ENCODE data around the gene CDCP1.

The CDCP1 gene

GRCh38 chr3:45106874-45107273 is 39.3 kb downstream of the CDCP1 start:
- DNase-seq: no peak

DNA sequence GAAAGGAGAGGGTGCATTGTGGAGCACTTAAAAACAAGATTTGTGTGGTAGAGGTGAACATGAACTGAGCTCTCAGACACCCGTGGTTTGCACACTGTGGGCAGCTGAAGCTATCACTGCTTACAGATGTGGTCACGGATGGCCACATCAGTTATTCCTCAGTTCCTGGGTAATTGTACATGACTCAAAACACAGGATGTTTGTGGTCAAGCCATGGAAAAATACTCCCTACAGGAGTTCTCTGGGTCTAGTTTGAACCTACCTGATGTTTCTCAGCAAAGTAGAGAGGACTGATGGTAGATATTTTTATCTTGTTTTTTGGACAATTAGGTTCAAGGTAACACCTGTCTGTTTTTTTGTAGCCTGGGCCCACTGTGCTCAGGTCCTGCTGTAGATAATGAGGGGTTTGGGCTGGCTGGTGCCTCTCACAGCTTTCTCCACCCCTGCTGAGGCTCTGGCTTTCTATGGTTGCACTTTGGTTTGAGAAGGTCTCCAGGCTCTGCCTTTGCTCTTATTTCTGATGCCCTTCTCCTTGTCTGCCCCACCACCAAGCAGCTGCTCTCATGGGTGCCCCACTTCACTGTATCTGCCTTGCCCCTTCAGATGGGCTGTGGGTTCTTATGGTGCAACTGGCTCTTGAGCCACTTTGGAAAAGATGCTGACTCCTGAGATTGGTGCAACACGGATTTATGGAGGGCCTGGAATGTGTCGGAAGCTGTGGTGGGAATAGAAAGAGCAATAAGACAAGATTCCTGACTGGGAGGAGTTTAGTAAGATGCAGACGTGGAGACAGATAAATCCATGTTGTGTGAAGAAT is 40.1 kb downstream of the CDCP1 start:
- DNase-seq: peak; percentile 38

GRCh38 chr3:45104715-45105711 is 41.2 kb downstream of the CDCP1 start:
- no peak for DNase-seq

DNA sequence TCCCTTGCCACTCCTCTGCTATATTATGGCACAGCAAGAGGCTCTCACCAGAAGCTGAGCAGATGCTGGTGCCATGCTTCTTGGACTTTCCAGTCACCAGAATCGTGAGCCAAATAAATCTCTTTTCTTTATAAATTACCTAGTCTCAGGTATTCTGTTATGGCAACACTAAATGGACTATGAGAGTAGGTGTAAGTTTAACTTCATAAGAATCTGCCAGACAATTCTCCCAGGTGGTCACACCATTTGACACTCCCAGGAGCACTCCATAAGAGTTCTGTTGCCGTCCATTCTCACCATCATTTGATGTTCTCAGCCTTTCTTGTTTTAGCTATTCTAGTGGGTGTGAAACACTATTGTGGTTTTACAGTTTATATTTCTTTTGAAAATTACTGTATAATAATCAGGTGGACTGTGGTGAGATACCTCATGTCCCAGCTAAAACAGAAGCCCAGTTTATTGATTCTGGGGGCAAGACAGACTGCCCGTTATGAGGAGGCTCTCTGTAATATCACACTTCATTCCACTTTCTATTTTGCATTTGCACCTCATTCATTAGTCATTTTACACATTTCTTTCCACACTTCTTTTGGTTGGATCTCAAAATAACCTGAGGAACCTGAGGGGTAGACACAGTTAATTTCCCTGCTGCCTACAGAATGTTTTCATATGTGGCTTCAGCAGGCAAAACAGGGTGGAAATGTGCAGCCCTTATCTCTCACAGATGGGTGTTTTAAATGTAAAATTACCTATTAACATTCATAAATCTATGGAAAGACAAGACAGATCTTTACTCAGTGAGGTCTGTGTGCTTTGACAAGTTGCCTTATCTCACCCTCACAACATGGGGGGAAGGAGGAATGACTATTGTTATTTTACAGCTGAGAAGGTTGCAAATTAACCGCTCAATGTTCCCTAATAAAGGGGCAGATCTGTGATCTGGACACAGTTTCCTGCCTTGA is 42.1 kb downstream of the CDCP1 start:
- DNase-seq: no peak

DNA sequence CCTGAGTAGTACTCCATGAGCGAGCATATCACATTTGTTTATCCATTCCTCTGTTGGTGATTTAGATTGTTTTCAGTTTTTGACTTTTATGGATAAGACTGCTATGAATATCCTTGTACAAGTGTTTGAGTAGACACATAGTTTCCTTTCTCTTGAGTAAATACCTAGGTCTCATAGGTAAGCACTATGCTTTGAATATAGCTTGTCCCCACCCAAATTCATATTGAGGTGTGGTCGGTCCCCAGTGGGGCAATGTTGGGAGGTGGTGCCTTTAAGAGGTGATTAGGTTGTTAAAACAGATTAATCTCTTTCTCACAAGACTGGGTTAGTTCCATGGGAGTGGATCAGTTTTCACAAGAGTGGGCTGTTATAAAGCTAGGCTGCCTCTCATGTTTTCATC is 42.8 kb downstream of the CDCP1 start:
- DNase-seq: no peak

DNA sequence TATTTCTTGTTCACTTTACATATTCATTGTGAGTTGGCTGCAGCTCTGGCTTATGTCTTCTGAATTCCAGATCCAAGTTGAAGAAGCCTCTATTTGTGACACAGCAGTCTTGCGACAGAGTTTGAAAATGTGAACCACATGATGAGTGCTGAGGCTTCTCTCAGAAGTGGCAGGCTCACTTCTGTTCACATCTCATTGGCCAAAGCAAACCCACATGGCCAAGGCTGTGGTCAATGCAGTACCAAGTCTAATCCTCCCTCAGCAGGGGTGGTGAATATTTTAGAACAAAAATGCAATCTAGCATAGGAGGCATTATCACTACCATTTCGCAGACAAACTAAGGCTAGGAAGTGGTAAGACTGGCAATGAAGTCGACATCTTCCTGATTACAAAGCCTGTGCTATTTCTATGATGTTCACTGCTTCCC is 45.2 kb downstream of the CDCP1 start:
- no peak for DNase-seq

DNA sequence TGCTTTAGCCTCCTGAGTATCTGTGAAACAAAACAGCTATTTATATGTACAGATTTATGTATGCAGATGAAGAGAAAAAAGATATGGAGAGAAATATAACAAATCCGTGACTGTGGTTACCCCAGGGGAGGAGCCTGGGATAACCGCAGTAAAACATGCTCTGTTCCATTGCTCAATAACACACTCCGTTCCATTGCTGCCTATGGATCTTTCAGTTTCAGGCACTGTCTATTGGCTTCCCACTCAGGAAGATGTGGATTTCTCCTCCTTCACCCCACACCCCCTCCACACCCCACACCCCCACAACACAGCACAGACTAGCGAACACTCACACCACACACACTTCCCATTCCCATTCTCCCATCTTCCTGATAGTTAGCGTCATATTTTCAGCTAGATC is 47.9 kb downstream of the CDCP1 start:
- no peak for DNase-seq

DNA sequence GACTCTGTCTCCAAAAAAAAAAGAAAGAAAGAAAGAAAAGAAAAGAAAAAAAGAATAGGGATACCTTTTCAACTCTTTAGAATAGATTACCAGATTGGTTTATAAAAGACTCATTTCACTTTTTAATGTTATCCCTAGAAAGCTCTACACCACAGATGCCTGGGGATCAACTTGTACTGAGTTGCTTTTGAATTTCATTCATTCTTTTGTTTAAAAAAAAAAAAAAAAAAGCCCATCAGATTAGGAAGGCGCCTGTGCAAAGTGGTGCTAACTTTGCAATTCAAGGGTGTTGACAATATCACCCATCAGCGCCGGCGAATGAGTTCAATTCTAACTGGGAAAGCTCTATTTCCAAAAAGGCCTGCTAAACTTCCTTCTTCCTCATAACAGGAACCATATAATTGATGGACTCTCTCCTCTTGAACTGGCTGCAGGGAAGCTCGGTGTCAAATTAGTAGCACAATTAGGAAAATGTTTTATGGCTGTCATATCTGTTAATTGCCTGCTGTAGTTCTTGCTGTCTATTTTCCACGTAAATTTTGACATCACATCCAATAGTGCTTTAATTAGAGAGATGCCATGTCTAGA is 48.8 kb downstream of the CDCP1 start:
- no peak for DNase-seq

GRCh38 chr3:45095916-45096526 is 50.2 kb downstream of the CDCP1 start:
- DNase-seq: no peak

- no peak for DNase-seq
Observed at GRCh38 chr3:45093176-45093575, 53.0 kb downstream of the CDCP1 start.

DNA sequence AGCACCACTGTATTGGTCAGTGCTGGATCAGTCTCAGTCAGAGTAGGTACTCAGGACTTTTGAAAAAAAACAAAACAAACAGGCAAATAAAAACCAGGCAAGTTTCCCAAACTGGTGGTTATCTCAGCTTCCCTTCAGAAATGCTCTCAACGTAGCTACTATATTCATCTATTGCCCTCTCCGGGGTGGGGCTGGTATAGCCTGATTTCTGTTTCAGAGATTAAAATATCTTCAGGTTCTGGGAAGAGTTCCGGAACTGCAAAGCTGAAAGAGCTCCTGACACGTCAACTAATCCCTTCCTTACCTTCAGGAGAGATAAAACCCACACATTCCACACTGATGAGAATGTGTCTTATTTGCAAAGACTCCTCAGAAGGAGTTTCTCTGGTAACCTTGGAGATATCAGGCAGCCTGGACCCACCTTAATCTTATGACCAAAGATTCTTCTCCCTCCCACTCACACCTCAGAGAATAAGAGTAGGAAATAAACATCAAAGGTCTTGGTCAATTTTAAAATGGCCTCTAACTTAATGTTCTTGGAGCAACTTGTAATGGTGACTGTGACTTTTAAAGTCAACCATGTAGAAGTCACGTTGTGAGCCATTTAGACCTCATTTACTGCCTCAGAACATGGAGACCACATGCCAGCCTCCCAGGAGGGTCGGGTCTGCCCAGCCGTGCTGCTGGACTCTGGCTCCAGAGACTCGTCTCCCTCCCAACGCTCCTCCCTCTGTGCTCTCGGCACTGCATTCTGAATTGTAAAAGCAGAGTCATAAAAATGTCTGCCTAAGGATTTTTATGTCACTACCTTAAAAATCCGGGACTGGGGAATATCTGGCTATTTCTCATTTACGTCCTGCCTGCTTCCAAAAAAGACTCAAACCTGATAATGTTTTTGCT is 53.8 kb downstream of the CDCP1 start:
- no peak for DNase-seq

DNA sequence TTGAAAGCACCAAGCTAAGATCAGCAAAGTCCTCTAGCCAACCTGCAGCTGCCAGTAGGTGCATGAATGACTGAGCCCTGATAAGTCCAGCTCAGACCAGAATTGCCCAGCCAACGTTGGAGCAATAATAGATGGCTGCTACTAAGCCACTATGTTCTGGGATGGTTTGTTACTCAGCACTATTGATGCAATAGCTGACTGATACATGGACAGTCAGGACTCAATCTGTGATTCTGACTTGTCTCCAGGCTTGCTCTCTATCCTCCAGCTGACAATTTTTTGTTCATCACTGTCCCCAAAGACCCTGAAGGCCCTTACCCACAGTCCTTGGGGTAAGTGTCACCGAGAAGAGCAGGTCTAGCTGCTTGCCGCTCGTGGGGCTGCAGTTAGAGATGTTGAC is 55.3 kb downstream of the CDCP1 start:
- DNase-seq: no peak

DNA sequence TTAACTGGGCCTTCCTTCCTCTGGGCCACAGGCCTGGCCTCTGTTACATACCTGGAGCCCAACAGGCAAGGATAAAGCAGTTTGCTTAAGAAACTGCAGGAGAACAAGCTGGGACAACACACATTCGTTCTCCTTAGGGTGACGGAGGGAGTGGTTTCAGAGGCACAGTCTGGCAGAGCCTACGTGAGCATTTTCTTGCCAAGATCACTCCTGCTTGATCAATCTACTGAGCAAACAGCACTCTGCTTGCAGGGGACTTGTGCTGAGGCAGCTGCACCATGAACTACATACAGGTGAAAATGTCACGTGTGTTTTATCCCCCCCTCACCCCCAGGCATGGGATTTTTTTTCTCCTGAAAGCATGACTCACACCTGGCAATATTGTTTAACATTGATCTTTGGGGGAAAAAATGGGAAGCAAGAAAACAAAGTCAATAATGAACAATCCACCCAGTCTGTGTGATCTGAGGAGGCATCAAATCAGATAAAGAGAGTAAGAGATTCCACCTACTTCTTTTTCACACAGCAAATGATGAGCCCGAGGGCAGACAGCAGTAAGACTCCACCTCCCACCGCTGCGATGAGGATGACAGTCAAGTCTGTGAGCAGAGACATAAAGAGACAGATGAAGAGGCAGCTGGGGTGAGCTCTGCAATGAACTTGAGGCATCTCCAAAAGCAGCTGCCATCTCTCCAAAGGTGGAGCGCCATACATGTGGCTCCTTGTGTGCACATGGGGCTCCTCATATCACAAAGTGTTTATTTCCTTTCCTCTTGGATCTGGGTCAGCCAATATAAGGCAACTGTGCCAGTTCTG is 57.4 kb downstream of the CDCP1 start:
- no peak for DNase-seq

GRCh38 chr3:45087155-45087554 is 59.0 kb downstream of the CDCP1 start:
- DNase-seq: no peak

- DNase-seq: no peak
Observed at GRCh38 chr3:45084820-45085816, 61.1 kb downstream of the CDCP1 start.

DNA sequence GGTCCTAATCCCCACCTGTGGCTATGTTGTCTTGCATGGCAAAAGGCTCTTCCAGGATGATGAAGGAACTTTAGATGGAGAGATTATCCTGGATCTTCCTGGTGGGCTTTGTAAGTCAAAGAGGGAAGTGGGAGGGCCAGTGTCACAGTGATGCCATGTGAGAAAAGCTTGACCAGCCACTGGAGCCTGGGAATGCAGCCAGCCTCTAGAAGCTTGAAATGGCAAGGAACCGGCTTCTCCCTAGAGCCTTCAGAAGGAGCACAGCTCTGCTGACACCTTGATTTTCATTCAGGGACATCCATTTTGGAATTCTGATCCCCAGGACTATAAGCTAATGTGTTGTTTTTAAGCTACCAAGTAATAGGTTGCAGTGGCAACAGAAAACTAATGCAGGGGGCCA is 61.8 kb downstream of the CDCP1 start:
- no peak for DNase-seq

DNA sequence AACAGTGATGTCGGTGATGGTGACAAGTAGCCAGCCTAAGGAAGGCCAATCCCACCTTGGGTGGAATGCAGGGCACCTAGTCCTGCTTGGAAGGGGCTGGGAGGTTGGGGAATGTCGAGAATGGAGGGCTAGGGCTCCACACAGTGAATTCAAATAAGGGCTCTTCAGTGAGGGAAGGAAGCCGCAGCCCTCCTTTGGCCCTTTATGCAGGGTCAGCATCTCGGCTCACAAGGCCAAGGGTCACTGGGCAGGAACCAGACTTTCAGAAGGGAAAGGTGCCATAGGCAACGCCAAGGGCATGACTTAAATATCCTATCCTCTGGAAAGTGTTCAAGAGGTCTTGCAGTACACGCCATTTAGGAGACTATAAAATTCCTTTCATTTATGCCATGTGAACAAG is 63.2 kb downstream of the CDCP1 start:
- DNase-seq: no peak

DNA sequence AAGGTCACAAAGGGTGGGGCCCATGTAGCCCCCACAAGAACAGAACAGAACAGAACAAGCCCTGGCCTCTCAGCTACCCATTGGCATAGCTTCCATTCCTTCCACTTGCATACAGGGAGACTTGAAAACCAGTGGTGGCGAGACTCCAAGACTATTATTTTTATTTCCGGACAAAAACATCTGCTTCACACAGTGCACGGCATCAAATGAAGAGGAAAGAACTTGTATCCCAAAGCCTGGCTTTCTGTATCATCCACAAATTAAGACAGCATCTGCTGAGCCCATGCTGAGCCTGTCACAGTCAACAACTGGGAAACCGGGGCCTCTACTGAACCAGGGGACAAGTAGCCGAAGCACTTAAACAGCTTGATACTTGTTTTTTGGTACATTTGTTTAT is 64.0 kb downstream of the CDCP1 start:
- DNase-seq: no peak
